ENCODE measurements around the gene ACAP2.

DNA sequence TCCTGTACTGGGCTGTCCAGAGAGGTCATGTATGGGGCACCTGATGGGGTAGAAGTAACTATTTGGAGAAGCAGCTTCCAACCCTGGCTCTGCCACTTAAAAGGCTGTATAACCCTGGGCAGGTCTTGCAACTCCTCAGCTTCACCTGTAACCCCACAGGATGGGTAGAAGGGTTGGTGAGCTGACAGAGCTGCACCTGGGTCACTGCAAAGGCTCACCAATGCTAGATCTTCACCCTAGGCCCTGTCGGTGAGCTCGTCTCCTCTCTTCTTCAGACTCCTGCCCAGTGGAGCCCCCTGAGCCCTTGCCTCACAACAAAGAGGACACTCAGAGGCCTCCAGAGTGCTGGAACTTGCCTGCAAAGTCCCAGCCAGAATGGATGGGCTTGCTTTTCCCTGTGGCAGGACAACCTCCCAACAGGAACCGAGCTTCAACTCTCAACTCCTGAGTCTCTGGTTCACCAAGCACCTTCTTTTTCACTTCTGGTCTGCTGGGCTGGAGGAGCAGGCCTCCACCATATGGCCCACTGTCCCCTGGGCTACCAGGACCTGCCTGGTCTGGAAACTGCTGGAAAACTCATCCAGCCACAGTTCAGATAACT, 217.7 kb downstream of the ACAP2 start:
- TF ChIP-seq, protein P1, sequence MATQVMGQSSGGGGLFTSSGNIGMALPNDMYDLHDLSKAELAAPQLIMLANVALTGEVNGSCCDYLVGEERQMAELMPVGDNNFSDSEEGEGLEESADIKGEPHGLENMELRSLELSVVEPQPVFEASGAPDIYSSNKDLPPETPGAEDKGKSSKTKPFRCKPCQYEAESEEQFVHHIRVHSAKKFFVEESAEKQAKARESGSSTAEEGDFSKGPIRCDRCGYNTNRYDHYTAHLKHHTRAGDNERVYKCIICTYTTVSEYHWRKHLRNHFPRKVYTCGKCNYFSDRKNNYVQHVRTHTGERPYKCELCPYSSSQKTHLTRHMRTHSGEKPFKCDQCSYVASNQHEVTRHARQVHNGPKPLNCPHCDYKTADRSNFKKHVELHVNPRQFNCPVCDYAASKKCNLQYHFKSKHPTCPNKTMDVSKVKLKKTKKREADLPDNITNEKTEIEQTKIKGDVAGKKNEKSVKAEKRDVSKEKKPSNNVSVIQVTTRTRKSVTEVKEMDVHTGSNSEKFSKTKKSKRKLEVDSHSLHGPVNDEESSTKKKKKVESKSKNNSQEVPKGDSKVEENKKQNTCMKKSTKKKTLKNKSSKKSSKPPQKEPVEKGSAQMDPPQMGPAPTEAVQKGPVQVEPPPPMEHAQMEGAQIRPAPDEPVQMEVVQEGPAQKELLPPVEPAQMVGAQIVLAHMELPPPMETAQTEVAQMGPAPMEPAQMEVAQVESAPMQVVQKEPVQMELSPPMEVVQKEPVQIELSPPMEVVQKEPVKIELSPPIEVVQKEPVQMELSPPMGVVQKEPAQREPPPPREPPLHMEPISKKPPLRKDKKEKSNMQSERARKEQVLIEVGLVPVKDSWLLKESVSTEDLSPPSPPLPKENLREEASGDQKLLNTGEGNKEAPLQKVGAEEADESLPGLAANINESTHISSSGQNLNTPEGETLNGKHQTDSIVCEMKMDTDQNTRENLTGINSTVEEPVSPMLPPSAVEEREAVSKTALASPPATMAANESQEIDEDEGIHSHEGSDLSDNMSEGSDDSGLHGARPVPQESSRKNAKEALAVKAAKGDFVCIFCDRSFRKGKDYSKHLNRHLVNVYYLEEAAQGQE (IDR thresholded peaks at IDR 0.05; ENCODE audit: insufficient replicate concordance, low read depth): no peak
- no peak for TF ChIP-seq POLR2AphosphoS5 (IDR thresholded peaks at IDR 0.05; ENCODE audit: low read depth)
- TF ChIP-seq, protein P2, sequence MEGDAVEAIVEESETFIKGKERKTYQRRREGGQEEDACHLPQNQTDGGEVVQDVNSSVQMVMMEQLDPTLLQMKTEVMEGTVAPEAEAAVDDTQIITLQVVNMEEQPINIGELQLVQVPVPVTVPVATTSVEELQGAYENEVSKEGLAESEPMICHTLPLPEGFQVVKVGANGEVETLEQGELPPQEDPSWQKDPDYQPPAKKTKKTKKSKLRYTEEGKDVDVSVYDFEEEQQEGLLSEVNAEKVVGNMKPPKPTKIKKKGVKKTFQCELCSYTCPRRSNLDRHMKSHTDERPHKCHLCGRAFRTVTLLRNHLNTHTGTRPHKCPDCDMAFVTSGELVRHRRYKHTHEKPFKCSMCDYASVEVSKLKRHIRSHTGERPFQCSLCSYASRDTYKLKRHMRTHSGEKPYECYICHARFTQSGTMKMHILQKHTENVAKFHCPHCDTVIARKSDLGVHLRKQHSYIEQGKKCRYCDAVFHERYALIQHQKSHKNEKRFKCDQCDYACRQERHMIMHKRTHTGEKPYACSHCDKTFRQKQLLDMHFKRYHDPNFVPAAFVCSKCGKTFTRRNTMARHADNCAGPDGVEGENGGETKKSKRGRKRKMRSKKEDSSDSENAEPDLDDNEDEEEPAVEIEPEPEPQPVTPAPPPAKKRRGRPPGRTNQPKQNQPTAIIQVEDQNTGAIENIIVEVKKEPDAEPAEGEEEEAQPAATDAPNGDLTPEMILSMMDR (IDR thresholded peaks at IDR 0.05; ENCODE audit: insufficient read depth, low read length): no peak
